Endothelial cell (in vitro differentiated cells): ENCODE data around the gene RAB6B. TPM values are rescaled to one million over a fixed set of nuclear protein-coding genes. Genes with fewer than 3 reads are reported as not detected.

ENCODE experiments used
- total RNA-seq: library from RNA; stranded (reverse); fragmentation: NEBNext Ultra II Directional; extraction: Animal tissue kit (Norgen Biotek cat#: 25700); gene quantifications from one replicate; pipeline ENCODE4 v1.2.1, GENCODE V29; 2021; ENCODE audit not compliant: unreplicated experiment

RAB6B gene
- total RNA-seq, 1 donor from 2014 or later, result 3.9 TPM

Other genes with a start within 250 kb of the RAB6B start
- gene TOPBP1, start 233.9 kb downstream of the RAB6B start, total RNA-seq, result 43.2 TPM
- 3.9 TPM for gene TF, start 149.5 kb downstream of the RAB6B start, total RNA-seq
- 22.9 TPM for gene SRPRB, start 90.1 kb downstream of the RAB6B start, total RNA-seq
- 3.8 TPM for gene SLCO2A1, start 134.0 kb upstream of the RAB6B start, total RNA-seq